GM19395 (cell line): ENCODE data around the gene CLTCL1.

ENCODE experiments used
- ATAC-seq: cut with Tn5 transposase; IDR thresholded peaks from one replicate; pipeline ENCODE4 v1.9.1; 2021; ENCODE audit warnings: mild to moderate bottlenecking, moderate library complexity; ENCODE audit not compliant: unreplicated experiment

CLTCL1 gene

GRCh38 chr22:19134874-19135273 is 156.6 kb downstream of the CLTCL1 start:
- ATAC-seq, result no peak

- no peak for ATAC-seq
Observed at GRCh38 chr22:19134176-19134831, 157.2 kb downstream of the CLTCL1 start.

- ATAC-seq, result no peak
Observed at GRCh38 chr22:19133561-19133960, 158.0 kb downstream of the CLTCL1 start.

- ATAC-seq, result no peak
Observed at GRCh38 chr22:19132693-19133400, 158.7 kb downstream of the CLTCL1 start.

GRCh38 chr22:19132153-19132552 is 159.4 kb downstream of the CLTCL1 start:
- no peak for ATAC-seq

- ATAC-seq, result no peak
Observed at GRCh38 chr22:19131685-19132015, 159.9 kb downstream of the CLTCL1 start.

- ATAC-seq, result no peak
Observed at GRCh38 chr22:19130959-19131684, 160.4 kb downstream of the CLTCL1 start, which contains the start of gene TSSK2. TSSK2 (plus strand) TSS chr22:19131308; CDS start chr22:19131400, 92 bp downstream.

- no peak for ATAC-seq
Observed at GRCh38 chr22:19129871-19130270, 161.6 kb downstream of the CLTCL1 start.
